ENCODE measurements around the gene PCNX3.

Gene PCNX3

GRCh38 chr11:65640483-65641296 is 25.1 kb downstream of the PCNX3 start:
- no peak for DNase-seq (ENCODE audit: low spot score)

GRCh38 chr11:65641297-65642013 is 25.9 kb downstream of the PCNX3 start:
- no peak for DNase-seq (ENCODE audit: low spot score)

- DNase-seq (ENCODE audit: low spot score), result no peak
Measured at GRCh38 chr11:65642014-65642671, 26.6 kb downstream of the PCNX3 start.

GRCh38 chr11:65643971-65644370 is 28.4 kb downstream of the PCNX3 start:
- no peak for DNase-seq (ENCODE audit: low spot score)

GRCh38 chr11:65644837-65645236 is 29.3 kb downstream of the PCNX3 start:
- no peak for DNase-seq (ENCODE audit: low spot score)

- DNase-seq (ENCODE audit: low spot score), result peak; percentile 37
Measured at GRCh38 chr11:65645710-65646109, 30.1 kb downstream of the PCNX3 start.

GRCh38 chr11:65646288-65646957 is 30.8 kb downstream of the PCNX3 start:
- no peak for DNase-seq (ENCODE audit: low spot score)

GRCh38 chr11:65646958-65647701 is 31.6 kb downstream of the PCNX3 start:
- DNase-seq (ENCODE audit: low spot score), result peak; percentile 44

GRCh38 chr11:65648997-65649493 is 33.5 kb downstream of the PCNX3 start:
- no peak for DNase-seq (ENCODE audit: low spot score)

- DNase-seq (ENCODE audit: low spot score), result no peak
Measured at GRCh38 chr11:65649656-65650546, 34.3 kb downstream of the PCNX3 start.

GRCh38 chr11:65650547-65651338 is 35.2 kb downstream of the PCNX3 start:
- DNase-seq (ENCODE audit: low spot score), result no peak

GRCh38 chr11:65651339-65651588 is 35.7 kb downstream of the PCNX3 start:
- no peak for DNase-seq (ENCODE audit: low spot score)

GRCh38 chr11:65651589-65652510 is 36.3 kb downstream of the PCNX3 start:
- peak; percentile 23 for DNase-seq (ENCODE audit: low spot score)

GRCh38 chr11:65652511-65653228 is 37.1 kb downstream of the PCNX3 start:
- DNase-seq (ENCODE audit: low spot score), result peak; percentile 99

- no peak for DNase-seq (ENCODE audit: low spot score)
Measured at GRCh38 chr11:65653229-65654225, 38.0 kb downstream of the PCNX3 start.

Data from GM03348 (cell line).